GM21423 (cell line): ENCODE measurements around the gene TTL.

ENCODE experiments used
- ATAC-seq: cut with Tn5 transposase; IDR thresholded peaks from one replicate; pipeline ENCODE4 v1.9.1; 2021; ENCODE audit warnings: mild to moderate bottlenecking, moderate library complexity; ENCODE audit not compliant: unreplicated experiment

TTL gene

DNA sequence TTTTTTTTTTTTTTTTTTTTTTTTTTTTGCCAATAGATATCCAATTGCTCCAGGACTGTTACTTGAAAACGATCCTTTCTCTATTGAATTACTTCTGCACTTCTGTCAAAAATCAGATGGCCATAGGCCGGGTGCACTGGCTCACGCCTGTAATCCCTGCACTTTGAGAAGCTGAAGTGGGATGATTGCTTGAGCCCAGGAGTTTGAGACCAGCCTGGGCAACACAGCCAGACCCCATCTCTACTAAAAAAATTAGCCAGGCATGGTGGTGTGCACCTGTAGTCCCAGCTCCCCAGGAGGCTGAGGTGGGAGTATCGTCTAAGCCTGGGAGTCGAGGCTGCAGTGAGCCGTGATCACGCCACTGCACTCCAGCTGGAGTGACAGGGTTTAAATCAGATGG lies 98.1 kb downstream of the TTL start:
- no peak for ATAC-seq

- ATAC-seq = no peak
Observed at GRCh38 chr2:112582314-112582746, 100.4 kb downstream of the TTL start.

GRCh38 chr2:112583497-112584133 lies 101.7 kb downstream of the TTL start:
- no peak for ATAC-seq

- ATAC-seq = peak; percentile 86
Observed at GRCh38 chr2:112584134-112584890, 102.4 kb downstream of the TTL start, which contains the start of gene CHCHD5. TSS of gene CHCHD5 (plus strand) at chr2:112584609. CDS start at chr2:112584648, 39 bp downstream.

DNA sequence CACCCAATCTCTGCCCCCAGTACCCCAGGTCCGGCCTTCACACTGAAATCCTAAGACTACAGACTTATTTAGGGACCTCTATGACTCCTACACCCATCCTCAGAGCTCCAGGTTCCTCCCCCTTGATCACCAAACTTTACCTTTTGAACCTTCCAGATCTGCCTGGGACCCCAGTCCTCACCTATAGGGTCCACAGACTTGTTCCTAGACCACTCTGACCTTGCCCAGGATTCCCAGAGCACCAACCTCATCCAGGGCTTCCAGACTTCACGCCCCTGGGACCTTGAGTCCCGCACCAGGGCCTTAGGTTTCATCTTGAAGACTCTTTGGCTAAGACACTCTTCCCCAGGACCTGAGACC lies 102.9 kb downstream of the TTL start:
- no peak for ATAC-seq

GRCh38 chr2:112585400-112585799 lies 103.4 kb downstream of the TTL start:
- no peak for ATAC-seq

DNA sequence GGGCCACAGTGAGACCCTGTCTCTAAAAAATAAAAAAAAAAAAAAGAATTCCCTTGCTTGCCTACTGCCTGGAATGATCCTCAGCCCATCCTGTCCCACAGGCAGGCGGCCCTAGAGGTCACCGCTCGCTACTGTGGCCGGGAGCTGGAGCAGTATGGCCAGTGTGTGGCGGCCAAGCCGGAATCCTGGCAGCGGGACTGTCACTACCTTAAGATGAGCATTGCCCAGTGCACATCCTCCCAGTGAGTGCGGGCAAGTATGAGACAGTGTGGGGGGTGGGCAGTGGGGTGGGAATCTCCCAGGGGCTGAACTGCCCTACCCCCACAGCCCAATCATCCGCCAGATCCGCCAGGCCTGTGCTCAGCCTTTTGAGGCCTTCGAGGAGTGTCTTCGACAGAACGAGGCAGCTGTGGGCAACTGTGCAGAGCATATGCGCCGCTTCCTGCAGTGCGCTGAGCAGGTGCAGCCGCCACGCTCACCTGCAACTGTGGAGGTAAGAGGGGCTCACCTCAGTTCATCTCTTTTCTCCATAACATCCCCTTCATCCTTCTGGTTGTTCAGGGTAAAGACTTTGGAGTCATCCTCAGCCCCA lies 104.0 kb downstream of the TTL start:
- ATAC-seq = no peak

DNA sequence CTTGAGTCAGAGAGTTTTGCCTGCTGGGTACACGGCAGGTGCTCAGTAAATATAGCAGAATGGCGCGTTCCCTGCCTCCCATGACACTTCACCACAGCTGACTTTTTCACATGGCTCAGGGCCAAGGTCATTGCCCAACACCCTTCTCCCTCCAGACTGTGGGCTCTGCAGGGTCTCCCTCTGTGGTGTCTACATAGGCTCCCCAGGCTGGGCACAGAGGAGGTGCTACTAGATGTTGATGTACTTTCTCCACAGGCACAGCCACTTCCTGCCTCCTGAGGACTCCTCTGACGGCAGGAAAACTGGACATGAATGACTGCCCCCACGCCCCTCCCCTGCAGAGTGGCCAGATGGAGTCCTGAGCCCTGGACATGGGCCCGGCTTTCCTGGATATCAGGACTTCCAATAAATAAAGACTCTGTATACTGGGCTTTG lies 106.7 kb downstream of the TTL start:
- ATAC-seq = no peak
